Upper lobe of left lung (tissue), 6 donors: ENCODE measurements around the gene SLC22A13. TPM values are rescaled to one million over a fixed set of nuclear protein-coding genes. Genes with fewer than 3 reads are reported as not detected.

Source experiments
- ATAC-seq, 2 donors: fragments of 200-7000 bp; cut with Tn5 transposase; one replicate each; pipeline ENCODE4 v1.9.1; 2022; ENCODE audit warnings: mild to moderate bottlenecking in 2 of 2, moderate library complexity in 2 of 2; ENCODE audit not compliant: low FRiP score in 2 of 2
- DNase-seq, 2 donors: peaks; one replicate each; pipeline ENCODE4 v3.0.0-alpha.2; 2019 to 2020
- H3K27ac ChIP-seq, 4 donors: fragments of 200-600 bp; sonication (generic); one replicate each; pipeline ENCODE4 v1.5.1; 2016 to 2019
- H3K27me3 ChIP-seq, 4 donors: fragments of 200-600 bp; sonication (generic); one replicate each; pipeline ENCODE4 v1.5.1; 2017 to 2019
- H3K36me3 ChIP-seq, 4 donors: fragments of 200-600 bp; sonication (generic); one replicate each; pipeline ENCODE4 v1.5.1; 2016 to 2019
- H3K4me1 ChIP-seq, 4 donors: fragments of 200-600 bp; sonication (generic); one replicate each; pipeline ENCODE4 v1.5.1; 2018 to 2019
- H3K4me3 ChIP-seq, 4 donors: fragments of 200-600 bp; sonication (generic); one replicate each; pipeline ENCODE4 v1.5.1; 2017 to 2019; ENCODE audit warnings: mild to moderate bottlenecking in 2 of 4, moderate library complexity in 1 of 4
- H3K9me3 ChIP-seq, 4 donors: fragments of 200-600 bp; sonication (generic); one replicate each; pipeline ENCODE4 v1.5.1; 2018 to 2019
- EP300 ChIP-seq, 4 donors: sonication (generic); formaldehyde crosslinking; IDR thresholded peaks; one replicate each; pipeline ENCODE4 v1.5.1; 2017; ENCODE audit warnings: antibody characterized with exemption in 4 of 4, control low read depth in 2 of 4
- POLR2A ChIP-seq, 4 donors: fragments of 450-650 bp; IDR thresholded peaks; one replicate each; pipeline ENCODE4 v1.5.1; 2016 to 2017; ENCODE audit warnings: antibody characterized with exemption in 4 of 4, mild to moderate bottlenecking in 2 of 4
- POLR2AphosphoS5 ChIP-seq, 2 donors: sonication (generic); formaldehyde crosslinking; IDR thresholded peaks; one replicate each; pipeline ENCODE4 v1.5.1; 2017; ENCODE audit warnings: antibody characterized with exemption in 2 of 2
- WGBS, 2 donors: methylation state at CpG; one replicate each; pipeline ENCODE4 v1.1.5; 2017 to 2018; 5-methylcytosine and 5-hydroxymethylcytosine counted together
- total RNA-seq, 6 donors: library from RNA; depleted of rRNA in 4 of 6; stranded (reverse); fragments of >200 nt in 4 of 6; gene quantifications; one replicate each; pipeline versions ENCODE4 v1.1.0 to v1.2.1, GENCODE V29; 2016 to 2021
- TF ChIP-seq, protein P1 (sequence below), 6 experiments: fragments of 450-650 bp in 4 of 6; fragments of 200-600 bp in 2 of 6; sonication (generic) in 2 of 6; IDR thresholded peaks; one replicate each; pipeline ENCODE4 v1.5.1; 2016 to 2019; ENCODE audit warnings: antibody characterized with exemption in 6 of 6
- donor health status: DM: no; HTN: no; CAD: no; lungs with moderate emphysema.
- donor health status: DM: no; HTN: yes; CAD: no; lungs with severe emphysema.

The SLC22A13 gene
- total RNA-seq, 6 donors from 2014 or later: 0.27 to 1.6 (median 0.48) TPM; not detected in 2

DNA sequence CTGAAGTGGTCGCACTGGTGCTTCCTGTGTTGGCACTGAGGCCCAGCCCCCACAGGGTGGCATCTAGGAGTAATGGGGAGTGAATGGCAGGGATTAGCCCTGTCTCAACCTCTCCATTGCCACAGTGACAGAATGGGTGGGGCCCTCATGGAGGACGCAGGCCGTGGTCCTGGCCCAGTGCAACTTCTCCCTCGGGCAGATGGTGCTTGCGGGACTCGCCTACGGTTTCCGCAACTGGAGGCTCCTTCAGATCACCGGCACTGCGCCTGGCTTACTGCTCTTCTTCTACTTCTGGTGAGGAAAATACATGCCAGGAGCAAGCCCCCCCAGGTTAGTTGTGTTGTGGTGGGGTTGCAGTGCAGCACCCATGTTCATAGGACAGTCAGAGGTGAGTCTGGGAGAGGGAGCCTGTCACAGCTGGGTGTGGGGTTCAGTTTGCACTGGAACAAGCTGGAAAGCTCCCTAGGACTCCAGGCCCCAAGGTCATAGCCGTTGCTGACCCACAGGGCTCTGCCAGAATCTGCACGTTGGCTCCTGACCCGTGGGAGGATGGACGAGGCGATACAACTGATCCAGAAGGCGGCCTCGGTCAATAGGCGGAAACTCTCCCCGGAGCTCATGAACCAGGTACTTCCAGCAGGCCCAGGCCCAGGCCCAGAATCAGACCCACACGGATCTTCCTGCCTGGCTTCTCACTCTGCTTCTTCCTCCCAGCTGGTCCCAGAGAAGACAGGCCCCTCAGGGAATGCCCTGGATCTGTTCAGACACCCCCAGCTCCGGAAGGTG, 9.4 kb downstream of the SLC22A13 start:
- Histone ChIP-seq H3K4me3 (no peak overlapping the region), H3K27ac (no peak overlapping the region), H3K27me3 (no peaks in the 10 kb centered on the region), H3K36me3 (peaks cover 0 to 4% (median 0%) of the 10 kb centered on the region in 4 donors), H3K9me3 (no peaks in the 10 kb centered on the region), H3K4me1 (no peaks in the 10 kb centered on the region)
- TF ChIP-seq, protein P1, sequence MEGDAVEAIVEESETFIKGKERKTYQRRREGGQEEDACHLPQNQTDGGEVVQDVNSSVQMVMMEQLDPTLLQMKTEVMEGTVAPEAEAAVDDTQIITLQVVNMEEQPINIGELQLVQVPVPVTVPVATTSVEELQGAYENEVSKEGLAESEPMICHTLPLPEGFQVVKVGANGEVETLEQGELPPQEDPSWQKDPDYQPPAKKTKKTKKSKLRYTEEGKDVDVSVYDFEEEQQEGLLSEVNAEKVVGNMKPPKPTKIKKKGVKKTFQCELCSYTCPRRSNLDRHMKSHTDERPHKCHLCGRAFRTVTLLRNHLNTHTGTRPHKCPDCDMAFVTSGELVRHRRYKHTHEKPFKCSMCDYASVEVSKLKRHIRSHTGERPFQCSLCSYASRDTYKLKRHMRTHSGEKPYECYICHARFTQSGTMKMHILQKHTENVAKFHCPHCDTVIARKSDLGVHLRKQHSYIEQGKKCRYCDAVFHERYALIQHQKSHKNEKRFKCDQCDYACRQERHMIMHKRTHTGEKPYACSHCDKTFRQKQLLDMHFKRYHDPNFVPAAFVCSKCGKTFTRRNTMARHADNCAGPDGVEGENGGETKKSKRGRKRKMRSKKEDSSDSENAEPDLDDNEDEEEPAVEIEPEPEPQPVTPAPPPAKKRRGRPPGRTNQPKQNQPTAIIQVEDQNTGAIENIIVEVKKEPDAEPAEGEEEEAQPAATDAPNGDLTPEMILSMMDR (IDR thresholded peaks at IDR 0.05): no peak
- TF ChIP-seq POLR2AphosphoS5 (IDR thresholded peaks at IDR 0.05) (no peak), POLR2A (IDR thresholded peaks at IDR 0.05) (no peak), EP300 (IDR thresholded peaks at IDR 0.05) (no peak)
- WGBS, 2 donors: 88 to 96% methylated on average over 5 to 20 of the region's 21 CpGs
- DNase-seq (peak in 1 of 2 donors; percentile 22), ATAC-seq (no peak)

DNA sequence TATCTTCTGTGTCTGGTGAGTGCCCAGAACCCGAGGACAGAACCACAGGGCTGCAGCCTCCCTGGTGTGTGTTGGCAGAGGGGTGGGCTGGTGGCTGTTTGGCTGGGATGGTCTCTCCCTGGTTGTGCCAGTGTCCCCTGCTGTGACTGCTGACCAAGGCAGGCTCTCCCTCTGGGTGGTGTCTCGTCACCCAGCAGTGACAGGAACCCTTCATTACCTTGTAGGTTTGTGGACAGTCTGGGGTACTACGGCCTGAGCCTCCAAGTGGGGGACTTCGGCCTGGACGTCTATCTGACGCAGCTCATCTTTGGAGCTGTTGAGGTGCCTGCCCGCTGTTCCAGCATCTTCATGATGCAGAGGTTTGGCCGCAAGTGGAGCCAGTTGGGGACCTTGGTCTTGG, 10.0 kb downstream of the SLC22A13 start:
- TF ChIP-seq EP300 (IDR thresholded peaks at IDR 0.05): no peak
- TF ChIP-seq POLR2AphosphoS5 (IDR thresholded peaks at IDR 0.05): no peak
- TF ChIP-seq, protein P1 (IDR thresholded peaks at IDR 0.05): no peak
- TF ChIP-seq POLR2A (IDR thresholded peaks at IDR 0.05): no peak
- Histone ChIP-seq H3K27me3 (no peaks in the 10 kb centered on the region), H3K9me3 (no peaks in the 10 kb centered on the region), H3K36me3 (peaks cover 0 to 4% (median 0%) of the 10 kb centered on the region in 4 donors), H3K4me3 (no peak overlapping the region), H3K4me1 (no peaks in the 10 kb centered on the region), H3K27ac (no peak overlapping the region)
- WGBS, 2 donors: 100% methylated on average over 4 to 7 of the region's 8 CpGs
- ATAC-seq: no peak
- DNase-seq: no peak

DNA sequence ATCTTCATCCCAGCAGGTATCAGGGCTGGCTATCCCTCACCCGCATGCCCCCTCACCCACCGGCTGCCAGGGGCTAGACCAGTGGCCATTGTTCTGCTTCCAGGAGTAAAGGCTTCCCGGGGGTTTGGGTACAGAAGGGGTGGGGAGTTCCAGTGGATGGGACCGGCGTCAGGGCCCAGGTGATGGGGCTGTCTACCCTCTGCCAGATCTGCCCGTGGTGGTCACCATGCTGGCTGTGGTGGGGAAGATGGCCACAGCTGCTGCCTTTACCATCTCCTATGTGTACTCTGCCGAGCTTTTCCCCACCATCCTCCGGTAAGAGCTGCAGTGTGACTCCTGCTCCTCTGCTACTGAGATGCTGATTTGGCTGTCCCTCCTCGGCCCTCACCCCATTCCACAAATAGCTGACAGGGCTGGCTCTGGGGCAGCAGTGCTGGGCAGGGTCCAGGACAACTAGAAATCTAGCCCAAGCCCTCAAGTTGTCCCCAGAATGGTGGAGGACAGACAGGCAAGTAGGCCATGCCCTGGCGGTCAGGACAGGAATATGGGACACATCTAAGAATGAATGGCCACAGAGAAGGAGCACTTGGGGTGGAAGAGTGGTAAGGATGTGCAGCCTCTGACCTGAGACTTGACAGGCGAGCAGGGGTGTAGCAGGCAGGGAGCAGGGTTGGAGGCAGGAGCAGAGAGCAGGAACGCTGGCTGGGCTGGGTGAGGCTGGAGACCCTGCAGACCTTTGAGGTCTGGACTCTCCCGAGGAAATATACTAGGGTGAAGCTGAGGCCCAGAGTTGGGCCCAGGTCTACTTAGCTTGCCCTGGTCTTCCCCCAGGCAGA, 10.7 kb downstream of the SLC22A13 start:
- no peak overlapping the region for H3K27ac ChIP-seq
- H3K9me3 ChIP-seq: no peaks in the 10 kb centered on the region
- peaks cover 0 to 4% (median 0%) of the 10 kb centered on the region in 4 donors for H3K36me3 ChIP-seq
- DNase-seq: peak in 1 of 2 donors; percentile 49
- WGBS, 2 donors: 91 to 95% methylated on average over 10 to 13 of the region's 13 CpGs
- H3K27me3 ChIP-seq: no peaks in the 10 kb centered on the region
- H3K4me3 ChIP-seq: no peak overlapping the region
- H3K4me1 ChIP-seq: no peaks in the 10 kb centered on the region
- TF ChIP-seq POLR2AphosphoS5 (IDR thresholded peaks at IDR 0.05) (no peak), EP300 (IDR thresholded peaks at IDR 0.05) (no peak)
- no peak for ATAC-seq

DNA sequence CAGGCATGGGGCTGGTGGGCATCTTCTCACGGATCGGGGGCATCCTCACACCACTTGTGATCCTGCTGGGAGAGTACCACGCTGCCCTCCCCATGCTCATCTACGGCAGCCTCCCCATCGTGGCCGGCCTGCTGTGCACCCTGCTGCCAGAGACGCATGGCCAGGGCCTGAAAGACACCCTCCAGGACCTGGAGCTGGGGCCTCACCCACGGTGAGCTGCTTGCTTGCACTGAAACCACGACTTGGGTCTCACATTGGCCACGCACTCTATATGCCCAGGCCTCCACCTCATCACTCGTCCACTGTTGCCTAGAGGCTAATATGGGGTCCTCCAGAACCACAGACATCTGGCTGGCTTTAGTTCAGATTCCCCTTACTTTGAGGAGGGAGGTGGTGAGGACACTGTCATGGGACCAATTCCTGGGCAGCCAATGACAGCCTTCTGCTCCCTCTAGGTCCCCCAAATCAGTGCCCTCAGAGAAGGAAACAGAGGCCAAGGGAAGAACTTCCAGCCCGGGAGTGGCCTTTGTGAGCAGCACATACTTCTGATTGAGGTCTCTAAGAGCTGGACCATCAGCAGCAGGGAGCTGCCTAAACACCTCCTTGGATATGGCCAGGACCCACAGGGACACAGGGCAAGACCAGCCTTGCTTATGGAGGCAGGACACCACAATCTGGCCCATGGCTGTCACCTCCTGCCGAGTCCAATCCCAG, 11.5 kb downstream of the SLC22A13 start:
- no peak overlapping the region for H3K27ac ChIP-seq
- ATAC-seq (peak in 1 of 2 donors; percentile 12), DNase-seq (peak in 1 of 2 donors; percentile 51)
- no peaks in the 10 kb centered on the region for H3K9me3 ChIP-seq
- H3K4me1 ChIP-seq: no peaks in the 10 kb centered on the region
- H3K36me3 ChIP-seq: peaks cover 0 to 4% (median 0%) of the 10 kb centered on the region in 4 donors
- 89 to 94% methylated on average over 11 to 13 of the region's 13 CpGs for WGBS, 2 donors
- H3K27me3 ChIP-seq: no peaks in the 10 kb centered on the region
- TF ChIP-seq POLR2AphosphoS5 (IDR thresholded peaks at IDR 0.05): no peak
- TF ChIP-seq, protein P1 (IDR thresholded peaks at IDR 0.05): no peak
- no peak for TF ChIP-seq POLR2A (IDR thresholded peaks at IDR 0.05)
- TF ChIP-seq EP300 (IDR thresholded peaks at IDR 0.05): no peak
- no peak overlapping the region for H3K4me3 ChIP-seq

DNA sequence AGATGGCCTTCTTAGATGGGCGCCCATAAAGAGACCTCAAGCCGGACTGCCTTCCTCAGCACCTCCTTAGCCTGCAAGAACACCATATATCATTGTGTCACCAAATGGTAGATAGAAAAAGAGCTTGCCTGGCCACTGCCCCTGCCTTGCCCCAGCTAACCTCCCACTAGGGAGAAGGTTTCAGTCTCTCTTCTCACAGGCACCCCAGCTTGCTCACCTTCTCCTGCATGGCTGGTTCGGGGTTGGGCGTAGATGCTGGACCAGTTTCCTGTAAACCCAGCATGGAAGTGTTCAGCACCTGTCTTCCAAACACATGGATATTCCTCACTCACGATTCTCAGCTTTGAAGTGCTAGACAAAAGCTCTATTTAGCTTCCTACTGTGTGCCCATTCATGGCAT, 13.2 kb downstream of the SLC22A13 start:
- TF ChIP-seq, protein P1 (IDR thresholded peaks at IDR 0.05): no peak
- TF ChIP-seq EP300 (IDR thresholded peaks at IDR 0.05) (no peak), POLR2A (IDR thresholded peaks at IDR 0.05) (no peak), POLR2AphosphoS5 (IDR thresholded peaks at IDR 0.05) (no peak)
- no peaks in the 10 kb centered on the region for H3K27me3 ChIP-seq
- H3K4me3 ChIP-seq: no peak overlapping the region
- H3K27ac ChIP-seq: no peak overlapping the region
- H3K4me1 ChIP-seq: no peaks in the 10 kb centered on the region
- no peaks in the 10 kb centered on the region for H3K9me3 ChIP-seq
- no peak for ATAC-seq
- peaks cover 0 to 4% (median 0%) of the 10 kb centered on the region in 4 donors for H3K36me3 ChIP-seq
- 90 to 93% methylated on average over 5 of the region's 5 CpGs for WGBS, 2 donors
- DNase-seq: no peak
